CD14-positive monocyte (primary cell): ENCODE data around the gene NCK1. TPM values are rescaled to one million over a fixed set of nuclear protein-coding genes. Genes with fewer than 3 reads are reported as not detected.
"Not testable (repeated sequence)": the region's sequence is repeated elsewhere in the genome, so short reads cannot be mapped to it uniquely, and the experiment has no call there.

Source experiments
- DNase-seq, 3 donors: peaks; one replicate each; pipeline ENCODE4 v3.0.0-alpha.2; 2011 to 2022
- H2AFZ ChIP-seq: 2 replicates; pipeline ENCODE4 v1.6.0; 2012; ENCODE audit warnings: mild to moderate bottlenecking, low read depth, low read length, inconsistent platforms; ENCODE audit not compliant: insufficient read depth, poor library complexity, severe bottlenecking
- H3K27ac ChIP-seq, 2 donors: 1 replicate in 1 of 2; 2 replicates in 1 of 2; pipeline ENCODE4 v1.5.1; 2012 to 2013; ENCODE audit warnings: low read length in 2 of 2, control low read depth in 1 of 2, inconsistent platforms in 1 of 2, low read depth in 1 of 2, mild to moderate bottlenecking in 1 of 2
- H3K27me3 ChIP-seq, 2 donors: one replicate each; pipeline versions ENCODE4 v1.6.0 to v1.6.1; 2011 to 2013; ENCODE audit warnings: low read length in 2 of 2; ENCODE audit not compliant: control insufficient read depth in 2 of 2, insufficient read depth in 2 of 2
- H3K36me3 ChIP-seq, 2 donors: replicated peaks in 1 of 2; 1 replicate in 1 of 2; 2 replicates in 1 of 2; pipeline versions ENCODE4 v1.5.1 to v1.6.1; 2012 to 2013; ENCODE audit warnings: low read length in 2 of 2, control low read depth in 1 of 2, inconsistent platforms in 1 of 2, mild to moderate bottlenecking in 1 of 2; ENCODE audit not compliant: insufficient read depth in 2 of 2, control insufficient read depth in 1 of 2
- H3K4me1 ChIP-seq, 2 donors: 1 replicate in 1 of 2; 2 replicates in 1 of 2; pipeline versions ENCODE4 v1.5.1 to v1.6.1; 2012 to 2013; ENCODE audit warnings: low read length in 2 of 2, control low read depth in 1 of 2, inconsistent platforms in 1 of 2, mild to moderate bottlenecking in 1 of 2, moderate library complexity in 1 of 2; ENCODE audit not compliant: insufficient read depth in 2 of 2, control insufficient read depth in 1 of 2
- H3K4me2 ChIP-seq: replicated peaks from 2 replicates; pipeline ENCODE3; 2012; ENCODE audit warnings: low read length, moderate library complexity, mild to moderate bottlenecking; ENCODE audit not compliant: poor library complexity, severe bottlenecking; ENCODE audit errors: extremely low read depth
- H3K4me3 ChIP-seq, 3 experiments: fragments of 200-600 bp in 1 of 3; sonication (generic) in 1 of 3; replicated peaks in 1 of 3; 1 replicate in 2 of 3; 2 replicates in 1 of 3; pipeline ENCODE4 v1.5.1; 2011 to 2013; ENCODE audit warnings: low read length in 3 of 3, mild to moderate bottlenecking in 3 of 3, control low read depth in 2 of 3, low read depth in 2 of 3, inconsistent platforms in 1 of 3, moderate library complexity in 1 of 3
- H3K79me2 ChIP-seq: 2 replicates; pipeline ENCODE4 v1.6.0; 2012; ENCODE audit warnings: mild to moderate bottlenecking, control low read depth, inconsistent platforms, low read length, moderate library complexity; ENCODE audit not compliant: insufficient read depth
- H3K9ac ChIP-seq: 2 replicates; pipeline ENCODE4 v1.6.0; 2017; ENCODE audit warnings: low read length, mild to moderate bottlenecking; ENCODE audit not compliant: insufficient read depth, poor library complexity, severe bottlenecking
- H3K9me3 ChIP-seq, 2 donors: replicated peaks in 1 of 2; 1 replicate in 1 of 2; 2 replicates in 1 of 2; pipeline versions ENCODE4 v1.5.1 to v1.6.1; 2012 to 2013; ENCODE audit warnings: low read length in 2 of 2, control low read depth in 1 of 2; ENCODE audit not compliant: control insufficient read depth in 1 of 2, insufficient read depth in 1 of 2
- H4K20me1 ChIP-seq: 2 replicates; pipeline ENCODE4 v1.6.0; 2012; ENCODE audit warnings: mild to moderate bottlenecking, low read length, control low read depth, moderate library complexity; ENCODE audit not compliant: insufficient read depth
- H3K27ac Mint-ChIP-seq, 7 donors: one replicate each; pipeline ENCODE4 v1.8.0; 2020; ENCODE audit warnings: mild to moderate bottlenecking in 7 of 7, mixed read lengths in 7 of 7, moderate library complexity in 6 of 7, inconsistent platforms in 2 of 7
- H3K27me3 Mint-ChIP-seq, 3 donors: one replicate each; pipeline ENCODE4 v1.8.0; 2021 to 2022; ENCODE audit warnings: low read depth in 3 of 3, mild to moderate bottlenecking in 3 of 3, mixed read lengths in 3 of 3, moderate library complexity in 3 of 3, inconsistent platforms in 1 of 3
- H3K36me3 Mint-ChIP-seq, 2 donors: one replicate each; pipeline ENCODE4 v1.8.0; 2020; ENCODE audit warnings: mixed read lengths in 2 of 2, inconsistent platforms in 1 of 2, mild to moderate bottlenecking in 1 of 2
- H3K4me1 Mint-ChIP-seq: one replicate; pipeline ENCODE4 v1.8.0; 2020; ENCODE audit warnings: mild to moderate bottlenecking, mixed read lengths
- H3K4me3 Mint-ChIP-seq, 2 donors: one replicate each; pipeline ENCODE4 v1.8.0; 2020; ENCODE audit warnings: mild to moderate bottlenecking in 2 of 2, mixed read lengths in 2 of 2, moderate library complexity in 1 of 2
- H3K9me3 Mint-ChIP-seq, 7 donors: one replicate each; pipeline ENCODE4 v1.8.0; 2020 to 2022; ENCODE audit warnings: mixed read lengths in 7 of 7, mild to moderate bottlenecking in 6 of 7, moderate library complexity in 6 of 7, inconsistent platforms in 2 of 7
- CTCF ChIP-seq: fragments of 200-600 bp; IDR thresholded peaks from one replicate; pipeline ENCODE4 v1.8.0; 2022; ENCODE audit warnings: antibody characterized with exemption, mild to moderate bottlenecking
- WGBS: methylation state at CpG from one replicate; pipeline ENCODE4 v1.1.5; 2013; ENCODE audit warnings: missing lambda C conversion rate; ENCODE audit not compliant: insufficient coverage; 5-methylcytosine and 5-hydroxymethylcytosine counted together
- intact Hi-C, 2 donors: fragments of 100-400 bp; cut with micrococcal nuclease; formaldehyde crosslinking; loops; one replicate each; pipeline versions ENCODE4 v1.15.0 to v1.15.1; 2023
- polyA plus RNA-seq, 3 donors: library from polyadenylated mRNA; depleted of rRNA in 1 of 3; unstranded in 2 of 3; stranded (reverse) in 1 of 3; fragments of 300-500 nt in 2 of 3; fragments of >200 nt in 1 of 3; fragmentation: Illumina TruSeq in 2 of 3; gene quantifications; 1 replicate in 2 of 3; 2 replicates in 1 of 3; pipeline ENCODE4 v1.2.3, GENCODE V29; 2012 to 2021

NCK1 gene
- polyA plus RNA-seq, 3 donors = 20.4 to 28.8 (median 22.8) TPM

GRCh38 chr3:136901391-136901790 is 39.4 kb downstream of the NCK1 start:
- H3K36me3 Mint-ChIP-seq = peaks cover 9% of the 10 kb centered on the region in 2 donors
- H3K9me3 Mint-ChIP-seq = peaks cover 8 to 16% (median 13%) of the 10 kb centered on the region in 7 donors
- no peak overlapping the region for H3K4me2 ChIP-seq
- H3K27ac Mint-ChIP-seq = peak overlapping the region in 2 of 7 donors; percentile 6 to 53
- no peak overlapping the region for H3K9ac ChIP-seq
- H3K36me3 ChIP-seq = peaks cover 0 to under 1% of the 10 kb centered on the region in 2 donors
- H3K27me3 Mint-ChIP-seq = no peaks in the 10 kb centered on the region
- peaks cover 95% of the 10 kb centered on the region for H3K79me2 ChIP-seq
- no peak for DNase-seq
- H3K27ac ChIP-seq = no peak overlapping the region
- no CpG with 5 or more reads among the region's 3 CpGs for WGBS
- H3K4me1 ChIP-seq = peaks cover 9 to 31% of the 10 kb centered on the region in 2 donors
- H2AFZ ChIP-seq = no peak overlapping the region
- intact Hi-C loops = no loop called here
- H3K4me3 ChIP-seq = no peak overlapping the region
- peaks cover 44% of the 10 kb centered on the region for H3K4me1 Mint-ChIP-seq
- no peak for TF ChIP-seq CTCF
- H4K20me1 ChIP-seq = peaks cover 100% of the 10 kb centered on the region
- H3K27me3 ChIP-seq = no peaks in the 10 kb centered on the region
- H3K9me3 ChIP-seq = peaks cover 4 to 15% of the 10 kb centered on the region in 2 donors
- no peak overlapping the region for H3K4me3 Mint-ChIP-seq

GRCh38 chr3:136902530-136902929 is 40.5 kb downstream of the NCK1 start:
- Mint-ChIP-seq H3K9me3 (peaks cover 8 to 16% (median 13%) of the 10 kb centered on the region in 7 donors), H3K4me1 (peaks cover 53% of the 10 kb centered on the region), H3K4me3 (peak overlapping the region in 1 of 2 donors; percentile 21)
- intact Hi-C loops, H3K27ac Mint-ChIP-seq, H2AFZ ChIP-seq, H3K4me2 ChIP-seq, H3K9ac ChIP-seq, H3K36me3 Mint-ChIP-seq, H3K4me3 ChIP-seq, H3K36me3 ChIP-seq, H3K27me3 Mint-ChIP-seq, DNase-seq, H3K27me3 ChIP-seq: not testable (repeated sequence)
- Histone ChIP-seq H3K27ac (peak overlapping the region in 1 of 2 donors; percentile 22), H4K20me1 (peaks cover 100% of the 10 kb centered on the region), H3K9me3 (peaks cover 4 to 15% of the 10 kb centered on the region in 2 donors), H3K79me2 (peaks cover 95% of the 10 kb centered on the region), H3K4me1 (peaks cover 9 to 31% of the 10 kb centered on the region in 2 donors)
- WGBS = no CpG with 5 or more reads among the region's 1 CpG
